ENCODE data around the gene ZMYND8.

ZMYND8 gene

DNA sequence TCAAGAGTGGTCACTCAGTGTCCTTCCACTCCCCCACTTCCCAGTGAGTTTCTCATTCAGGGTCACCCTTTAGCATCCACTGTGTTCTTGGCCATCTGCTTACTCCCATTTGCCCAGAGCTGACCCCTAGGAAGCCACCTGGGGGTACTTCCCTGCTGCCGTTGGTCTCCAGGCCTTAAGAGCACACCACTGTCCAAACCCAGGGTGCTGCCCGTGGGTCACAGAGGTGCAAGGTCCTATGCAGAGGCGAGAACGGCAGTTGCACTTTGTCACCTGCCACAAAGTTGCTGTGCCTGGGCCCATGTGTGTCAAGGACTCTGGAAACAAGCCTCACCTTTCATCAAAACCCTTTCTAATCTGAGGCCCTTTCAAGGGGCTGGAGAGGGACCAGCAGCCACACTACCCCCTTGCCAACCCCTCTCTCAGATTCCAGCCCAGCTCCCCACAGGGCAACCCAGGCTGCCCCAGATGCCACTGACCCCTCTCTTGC, 191.1 kb downstream of the ZMYND8 start:
- TF ChIP-seq, protein P1, sequence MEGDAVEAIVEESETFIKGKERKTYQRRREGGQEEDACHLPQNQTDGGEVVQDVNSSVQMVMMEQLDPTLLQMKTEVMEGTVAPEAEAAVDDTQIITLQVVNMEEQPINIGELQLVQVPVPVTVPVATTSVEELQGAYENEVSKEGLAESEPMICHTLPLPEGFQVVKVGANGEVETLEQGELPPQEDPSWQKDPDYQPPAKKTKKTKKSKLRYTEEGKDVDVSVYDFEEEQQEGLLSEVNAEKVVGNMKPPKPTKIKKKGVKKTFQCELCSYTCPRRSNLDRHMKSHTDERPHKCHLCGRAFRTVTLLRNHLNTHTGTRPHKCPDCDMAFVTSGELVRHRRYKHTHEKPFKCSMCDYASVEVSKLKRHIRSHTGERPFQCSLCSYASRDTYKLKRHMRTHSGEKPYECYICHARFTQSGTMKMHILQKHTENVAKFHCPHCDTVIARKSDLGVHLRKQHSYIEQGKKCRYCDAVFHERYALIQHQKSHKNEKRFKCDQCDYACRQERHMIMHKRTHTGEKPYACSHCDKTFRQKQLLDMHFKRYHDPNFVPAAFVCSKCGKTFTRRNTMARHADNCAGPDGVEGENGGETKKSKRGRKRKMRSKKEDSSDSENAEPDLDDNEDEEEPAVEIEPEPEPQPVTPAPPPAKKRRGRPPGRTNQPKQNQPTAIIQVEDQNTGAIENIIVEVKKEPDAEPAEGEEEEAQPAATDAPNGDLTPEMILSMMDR (IDR thresholded peaks at IDR 0.05) = no peak

DNA sequence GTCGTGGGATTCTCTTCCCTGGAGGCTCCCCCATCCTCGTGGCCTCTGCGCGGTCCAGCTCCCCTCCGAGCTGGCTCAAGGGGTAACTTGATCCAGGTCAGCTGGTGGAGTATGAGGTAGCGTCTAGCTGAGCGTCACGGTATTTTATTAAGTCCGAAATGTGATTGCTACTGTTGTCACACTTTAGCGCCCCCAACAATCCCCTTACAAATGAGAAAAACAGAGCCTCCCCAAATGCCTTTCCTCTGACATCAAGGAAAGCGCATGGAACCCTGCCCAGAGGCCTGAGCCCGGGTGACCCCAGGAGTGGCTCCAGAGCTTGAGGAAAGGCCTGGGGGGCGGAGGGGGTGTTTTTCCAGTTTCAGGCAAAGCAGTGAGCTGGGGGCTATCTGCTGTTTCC, 192.4 kb downstream of the ZMYND8 start:
- TF ChIP-seq, protein P1 (IDR thresholded peaks at IDR 0.05) = no peak

DNA sequence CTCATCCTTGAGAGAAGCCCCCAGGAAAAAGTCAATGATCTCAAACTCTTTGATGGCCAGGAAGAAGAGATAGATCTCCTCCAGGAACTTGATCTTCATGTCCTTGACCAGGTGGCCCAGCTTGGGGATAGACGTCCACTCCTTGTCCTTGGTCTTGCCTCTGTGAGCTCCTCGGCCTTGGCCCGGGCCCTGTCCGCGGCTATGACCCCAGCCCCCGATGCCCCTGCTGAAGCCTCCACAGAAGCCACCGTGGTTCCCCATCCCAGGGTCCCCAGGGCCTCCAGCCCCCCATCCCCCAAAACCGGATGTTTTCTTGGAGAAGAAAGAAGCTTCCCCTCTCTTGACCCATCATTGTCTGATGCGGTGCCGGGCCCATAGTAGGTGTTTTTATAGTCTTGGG, 195.1 kb downstream of the ZMYND8 start:
- TF ChIP-seq, protein P1 (IDR thresholded peaks at IDR 0.05) = no peak

DNA sequence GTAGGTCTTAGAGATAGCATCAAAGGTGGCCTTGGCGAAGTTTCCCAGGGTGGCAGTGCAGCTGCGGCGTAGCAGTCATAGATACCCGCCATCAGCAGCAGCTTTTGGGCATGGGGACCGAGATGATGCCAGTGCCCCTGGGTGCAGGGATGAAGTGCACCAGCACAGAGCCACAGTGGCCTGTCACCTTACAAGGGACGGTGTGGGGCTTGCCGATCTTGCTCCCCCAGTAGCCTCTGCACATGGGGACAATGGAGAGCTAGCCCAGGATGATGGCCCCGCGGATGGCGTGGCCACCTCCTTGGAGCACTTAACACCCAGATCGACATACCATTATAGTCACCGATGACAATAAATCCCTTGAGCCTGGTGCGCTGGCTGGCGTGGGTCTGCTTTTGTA, 195.5 kb downstream of the ZMYND8 start:
- TF ChIP-seq, protein P1 (IDR thresholded peaks at IDR 0.05) = no peak

DNA sequence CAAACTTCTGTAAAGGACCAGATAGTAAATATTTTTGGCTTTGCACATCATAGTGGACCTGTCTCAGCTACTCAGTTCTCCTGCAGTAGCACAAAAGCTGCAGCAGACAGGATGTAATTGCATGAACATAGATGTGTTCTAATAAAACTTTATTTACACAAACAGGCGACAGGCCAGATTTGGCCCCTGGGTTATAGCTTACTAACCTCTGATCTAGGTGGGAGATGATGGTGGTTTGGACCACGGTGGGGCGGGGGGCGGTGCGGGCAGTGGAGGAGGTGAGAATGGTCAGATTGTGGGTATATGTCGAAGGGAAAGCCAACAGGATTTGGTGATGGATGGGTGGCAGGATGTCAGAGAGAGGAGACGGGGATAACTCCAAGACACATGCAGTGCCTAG, 196.3 kb downstream of the ZMYND8 start:
- TF ChIP-seq, protein P1 (IDR thresholded peaks at IDR 0.05) = no peak
